ENCODE measurements around the gene PPP2R5E. TPM values are rescaled to one million over a fixed set of nuclear protein-coding genes. Genes with fewer than 3 reads are reported as not detected.

Gene PPP2R5E
- total and polyA plus RNA-seq, 10 of the 15 experiments (the other 5 are each of a cell fraction or from before 2014, with no cell fraction given) = 11.4 to 56.2 (median 22.7) TPM

GRCh38 chr14:63563370-63564026 is 20.3 kb upstream of the PPP2R5E start:
- Histone ChIP-seq H3K79me2 (ENCODE audit: control insufficient read depth, insufficient read depth, low read length) (no peaks in the 10 kb centered on the region), H2AFZ (ENCODE audit: control insufficient read depth, low read depth, low read length) (no peak overlapping the region), H3K27ac (ENCODE audit: control insufficient read depth, insufficient read depth) (no peak overlapping the region), H3K9ac (ENCODE audit: control insufficient read depth, insufficient read depth, low read length) (no peak overlapping the region), H3K27me3 (replicated peaks in 1 of 2; ENCODE audit: control insufficient read depth in 2 of 2, insufficient read depth in 2 of 2, low read length in 1 of 2) (no peaks in the 10 kb centered on the region), H4K20me1 (ENCODE audit: control insufficient read depth, insufficient read depth) (no peaks in the 10 kb centered on the region), H3K4me2 (ENCODE audit: control insufficient read depth, insufficient read depth) (no peak overlapping the region), H3K9me3 (replicated peaks; ENCODE audit: control insufficient read depth, insufficient read depth, low read length) (no peaks in the 10 kb centered on the region; the same call in 2 of the 3 replicates), H3K4me1 (ENCODE audit: control insufficient read depth, insufficient read depth, low read length) (no peaks in the 10 kb centered on the region), H3K4me3 (no peak overlapping the region), H3K36me3 (ENCODE audit: control insufficient read depth in 2 of 2, insufficient read depth in 2 of 2, low read length in 1 of 2) (no peaks in the 10 kb centered on the region)
- WGBS (ENCODE audit: insufficient coverage, insufficient replicate concordance, low lambda C conversion rate, missing lambda C conversion rate) = 75% methylated on average over 7 of the region's 7 CpGs
- TF ChIP-seq PAX8 (IDR thresholded peaks at IDR 0.05) = no peak
- TF ChIP-seq ESRRA (IDR thresholded peaks at IDR 0.05; ENCODE audit: low read length) = no peak
- TF ChIP-seq SREBF1 (IDR thresholded peaks at IDR 0.05; ENCODE audit: low read length) = no peak
- TF ChIP-seq FOXK2 (IDR thresholded peaks at IDR 0.05) = no peak
- TF ChIP-seq, protein P1, sequence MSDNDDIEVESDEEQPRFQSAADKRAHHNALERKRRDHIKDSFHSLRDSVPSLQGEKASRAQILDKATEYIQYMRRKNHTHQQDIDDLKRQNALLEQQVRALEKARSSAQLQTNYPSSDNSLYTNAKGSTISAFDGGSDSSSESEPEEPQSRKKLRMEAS (IDR thresholded peaks at IDR 0.05; ENCODE audit: low read depth, low read length) = no peak
- TF ChIP-seq, protein P2, sequence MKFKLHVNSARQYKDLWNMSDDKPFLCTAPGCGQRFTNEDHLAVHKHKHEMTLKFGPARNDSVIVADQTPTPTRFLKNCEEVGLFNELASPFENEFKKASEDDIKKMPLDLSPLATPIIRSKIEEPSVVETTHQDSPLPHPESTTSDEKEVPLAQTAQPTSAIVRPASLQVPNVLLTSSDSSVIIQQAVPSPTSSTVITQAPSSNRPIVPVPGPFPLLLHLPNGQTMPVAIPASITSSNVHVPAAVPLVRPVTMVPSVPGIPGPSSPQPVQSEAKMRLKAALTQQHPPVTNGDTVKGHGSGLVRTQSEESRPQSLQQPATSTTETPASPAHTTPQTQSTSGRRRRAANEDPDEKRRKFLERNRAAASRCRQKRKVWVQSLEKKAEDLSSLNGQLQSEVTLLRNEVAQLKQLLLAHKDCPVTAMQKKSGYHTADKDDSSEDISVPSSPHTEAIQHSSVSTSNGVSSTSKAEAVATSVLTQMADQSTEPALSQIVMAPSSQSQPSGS (IDR thresholded peaks at IDR 0.05; ENCODE audit: low read length) = no peak
- no peak for TF ChIP-seq HDAC2 (IDR thresholded peaks at IDR 0.05)
- no peak for TF ChIP-seq MLLT1 (IDR thresholded peaks at IDR 0.05)
- TF ChIP-seq BHLHE40 (IDR thresholded peaks at IDR 0.05; ENCODE audit: borderline replicate concordance in 1 of 2, low read depth in 2 of 2, low read length in 1 of 2) = no peak
- no peak for TF ChIP-seq NR2C1 (IDR thresholded peaks at IDR 0.05)
- TF ChIP-seq CHD1 (IDR thresholded peaks at IDR 0.05; ENCODE audit: low read depth, low read length) = no peak
- intact Hi-C loops (cut with micrococcal nuclease; ENCODE audit: unreplicated experiment) = no loop called here
- no TSS peak for BruUV-seq (replicated peaks)
- DNase-seq (ENCODE audit: low read depth, low spot score) (no peak), FAIRE-seq (no peak), ATAC-seq (no peak)
- ChIA-PET RAD21 (ENCODE audit: unreplicated experiment) (interaction anchor here (1.1 kb wide), 1 partner anchor 16 kb away, joined by 3 read pairs; no protein-coding TSS in a partner anchor), CTCF (no interaction called here), SMC1A (ENCODE audit: uncharacterized antibody, unreplicated experiment) (interaction anchor here (0.8 kb wide), 1 partner anchor 8 kb away, joined by 5 read pairs; no protein-coding TSS in a partner anchor), POLR2A (interaction anchor here (0.5 to 0.6 kb wide), 2 partner anchors 22 to 195 kb away, joined by 3 to 4 read pairs; no protein-coding TSS in a partner anchor)
- in situ Hi-C loops (cut with MboI) = loop anchor here (25.0 kb wide), 1 partner anchor 1401 kb away; no protein-coding TSS in a partner anchor

All from GM12878 (cell line).